Measurements from ENCODE around the gene AGAP1.

AGAP1 gene

DNA sequence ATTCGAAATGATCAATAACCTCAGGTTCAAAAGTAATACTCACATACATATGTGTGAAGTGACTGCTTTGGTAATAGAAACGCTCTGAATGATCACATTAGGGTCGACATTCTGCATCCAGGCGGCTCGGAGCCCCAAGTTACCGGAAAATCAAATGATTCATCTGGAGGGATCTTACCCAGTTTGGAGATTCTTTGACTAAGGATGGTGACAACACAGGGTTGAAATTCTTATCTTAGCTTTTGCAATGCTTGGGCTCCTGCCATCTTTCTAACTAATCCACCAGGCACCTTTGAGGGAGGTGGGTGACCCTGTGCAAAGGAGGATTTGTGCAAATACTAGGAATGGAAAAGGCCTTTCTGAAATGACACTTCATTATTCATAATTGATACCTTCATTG is 663.5 kb downstream of the AGAP1 start:
- H3K4me3 ChIP-seq (ENCODE audit: severe bottlenecking) = no peak overlapping the region
- TF ChIP-seq, protein P1, sequence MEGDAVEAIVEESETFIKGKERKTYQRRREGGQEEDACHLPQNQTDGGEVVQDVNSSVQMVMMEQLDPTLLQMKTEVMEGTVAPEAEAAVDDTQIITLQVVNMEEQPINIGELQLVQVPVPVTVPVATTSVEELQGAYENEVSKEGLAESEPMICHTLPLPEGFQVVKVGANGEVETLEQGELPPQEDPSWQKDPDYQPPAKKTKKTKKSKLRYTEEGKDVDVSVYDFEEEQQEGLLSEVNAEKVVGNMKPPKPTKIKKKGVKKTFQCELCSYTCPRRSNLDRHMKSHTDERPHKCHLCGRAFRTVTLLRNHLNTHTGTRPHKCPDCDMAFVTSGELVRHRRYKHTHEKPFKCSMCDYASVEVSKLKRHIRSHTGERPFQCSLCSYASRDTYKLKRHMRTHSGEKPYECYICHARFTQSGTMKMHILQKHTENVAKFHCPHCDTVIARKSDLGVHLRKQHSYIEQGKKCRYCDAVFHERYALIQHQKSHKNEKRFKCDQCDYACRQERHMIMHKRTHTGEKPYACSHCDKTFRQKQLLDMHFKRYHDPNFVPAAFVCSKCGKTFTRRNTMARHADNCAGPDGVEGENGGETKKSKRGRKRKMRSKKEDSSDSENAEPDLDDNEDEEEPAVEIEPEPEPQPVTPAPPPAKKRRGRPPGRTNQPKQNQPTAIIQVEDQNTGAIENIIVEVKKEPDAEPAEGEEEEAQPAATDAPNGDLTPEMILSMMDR (IDR thresholded peaks at IDR 0.05; ENCODE audit: poor library complexity, severe bottlenecking) = no peak
- DNase-seq (ENCODE audit: low spot score) (no peak), ATAC-seq (ENCODE audit: low read depth) (no peak)
- H3K27ac ChIP-seq (ENCODE audit: poor library complexity, severe bottlenecking) = no peak overlapping the region
- no peaks in the 10 kb centered on the region for H3K9me3 ChIP-seq (ENCODE audit: severe bottlenecking)
- no peaks in the 10 kb centered on the region for H3K27me3 ChIP-seq (ENCODE audit: insufficient read depth, poor library complexity, severe bottlenecking)
- H3K36me3 ChIP-seq (ENCODE audit: low read depth) = no peaks in the 10 kb centered on the region
- H3K4me1 ChIP-seq (ENCODE audit: insufficient read depth, poor library complexity, severe bottlenecking) = peaks cover 6% of the 10 kb centered on the region

DNA sequence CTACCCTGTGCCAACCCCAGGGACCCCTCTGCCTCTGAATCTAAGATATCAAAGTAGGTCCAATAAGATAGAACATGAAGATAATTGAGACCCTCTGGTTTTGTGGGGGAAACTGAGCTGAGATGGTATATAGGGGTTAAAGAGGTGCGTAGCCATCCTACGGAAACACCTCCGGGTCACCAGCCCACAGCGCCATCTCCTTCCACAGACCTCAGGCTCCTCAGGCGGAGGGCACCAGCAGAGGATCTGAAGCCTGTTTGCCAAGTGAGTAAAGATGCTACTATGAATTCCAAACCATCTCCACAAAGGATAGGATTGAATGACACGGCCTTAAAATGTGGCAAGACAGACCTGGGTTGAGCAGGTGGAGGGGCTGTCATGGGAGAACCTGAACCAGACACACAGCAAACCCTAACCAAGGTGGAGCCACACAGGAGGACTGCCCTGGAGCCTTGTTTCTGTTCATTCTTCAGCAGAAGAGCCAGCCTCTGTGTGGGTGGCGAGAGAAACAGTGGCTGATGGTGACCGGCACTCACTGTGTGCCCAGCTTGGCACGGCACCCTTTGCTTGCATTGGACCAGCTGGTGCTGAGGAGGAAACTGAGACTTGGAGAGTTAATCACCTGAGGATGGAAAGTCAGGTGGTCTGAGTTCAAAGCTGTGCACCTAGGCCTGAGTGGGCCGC is 664.1 kb downstream of the AGAP1 start:
- ATAC-seq (ENCODE audit: low read depth) (no peak), DNase-seq (ENCODE audit: low spot score) (no peak)
- Histone ChIP-seq H3K36me3 (ENCODE audit: low read depth) (no peaks in the 10 kb centered on the region), H3K9me3 (ENCODE audit: severe bottlenecking) (no peaks in the 10 kb centered on the region), H3K4me3 (ENCODE audit: severe bottlenecking) (no peak overlapping the region), H3K27me3 (ENCODE audit: insufficient read depth, poor library complexity, severe bottlenecking) (no peaks in the 10 kb centered on the region), H3K27ac (ENCODE audit: poor library complexity, severe bottlenecking) (no peak overlapping the region), H3K4me1 (ENCODE audit: insufficient read depth, poor library complexity, severe bottlenecking) (peaks cover 7% of the 10 kb centered on the region)
- TF ChIP-seq, protein P1 (IDR thresholded peaks at IDR 0.05; ENCODE audit: poor library complexity, severe bottlenecking) = no peak

DNA sequence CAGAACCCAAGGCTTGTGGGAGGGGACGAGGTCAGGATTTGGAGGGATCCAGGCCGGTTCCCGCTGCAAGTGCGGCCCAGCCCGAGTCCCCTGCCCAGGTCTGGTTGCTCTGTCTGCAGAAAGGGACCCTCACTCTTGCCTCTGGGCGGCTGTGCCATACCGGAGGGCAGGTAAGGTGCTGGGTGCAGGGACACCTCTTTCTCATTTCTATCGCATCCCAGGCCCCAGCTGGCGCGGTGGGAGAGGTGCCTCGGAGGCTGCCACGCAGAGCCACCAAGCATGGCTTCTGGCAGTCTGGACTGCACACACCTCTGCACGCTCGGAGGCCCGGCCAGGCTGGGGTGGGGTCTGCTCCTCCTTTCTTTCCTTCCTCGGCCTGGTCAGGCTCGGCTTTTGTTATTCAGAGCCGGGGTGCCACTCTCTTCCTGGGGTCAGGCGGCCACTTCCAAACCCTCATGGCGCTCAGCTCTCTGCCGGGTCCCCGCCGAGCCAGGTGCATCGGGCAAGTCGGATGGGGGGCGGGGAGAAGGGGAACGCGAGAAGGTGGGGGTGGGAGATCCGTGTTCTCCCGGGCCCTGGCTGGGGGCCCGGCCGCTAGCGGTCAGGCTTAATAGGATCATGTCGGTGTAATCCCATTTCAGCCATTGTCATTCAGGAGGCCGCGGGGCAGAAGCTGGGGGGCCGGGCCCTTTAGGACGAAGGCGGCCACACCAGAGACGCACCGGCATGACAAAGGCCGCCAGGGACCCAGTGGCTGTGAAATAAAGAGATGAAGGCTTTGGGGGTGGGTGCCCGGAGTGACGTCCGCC is 665.3 kb downstream of the AGAP1 start:
- DNase-seq (ENCODE audit: low spot score) = no peak
- Histone ChIP-seq H3K4me1 (ENCODE audit: insufficient read depth, poor library complexity, severe bottlenecking) (peaks cover 7% of the 10 kb centered on the region), H3K27me3 (ENCODE audit: insufficient read depth, poor library complexity, severe bottlenecking) (peaks cover 4% of the 10 kb centered on the region), H3K9me3 (ENCODE audit: severe bottlenecking) (no peaks in the 10 kb centered on the region), H3K36me3 (ENCODE audit: low read depth) (no peaks in the 10 kb centered on the region), H3K4me3 (ENCODE audit: severe bottlenecking) (no peak overlapping the region), H3K27ac (ENCODE audit: poor library complexity, severe bottlenecking) (no peak overlapping the region)
- no peak for ATAC-seq (ENCODE audit: low read depth)
- TF ChIP-seq, protein P1 (IDR thresholded peaks at IDR 0.05; ENCODE audit: poor library complexity, severe bottlenecking) = no peak

DNA sequence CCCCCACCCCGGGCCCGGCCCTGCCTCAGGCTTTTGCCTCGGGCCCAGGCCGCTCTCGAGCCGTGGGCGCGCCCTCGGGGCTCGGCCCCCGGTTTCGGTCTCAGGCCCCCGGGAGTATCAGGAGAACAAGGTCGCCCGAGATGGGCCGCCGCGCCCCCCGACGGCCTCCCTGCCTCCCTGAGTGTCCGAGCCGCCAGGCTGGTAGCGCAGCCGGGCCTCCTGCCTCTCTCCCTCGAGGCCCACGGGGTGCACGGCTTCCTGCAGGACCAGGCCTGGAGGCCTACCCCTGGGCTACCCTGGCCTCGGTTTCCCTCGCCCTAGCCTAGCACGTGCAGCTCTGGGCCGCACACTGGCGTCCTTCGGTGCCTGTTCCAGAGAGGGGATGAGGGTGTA is 665.9 kb downstream of the AGAP1 start:
- H3K4me3 ChIP-seq (ENCODE audit: severe bottlenecking) = no peak overlapping the region
- TF ChIP-seq, protein P1 (IDR thresholded peaks at IDR 0.05; ENCODE audit: poor library complexity, severe bottlenecking) = no peak
- H3K4me1 ChIP-seq (ENCODE audit: insufficient read depth, poor library complexity, severe bottlenecking) = peaks cover 7% of the 10 kb centered on the region
- H3K9me3 ChIP-seq (ENCODE audit: severe bottlenecking) = no peaks in the 10 kb centered on the region
- DNase-seq (ENCODE audit: low spot score) (no peak), ATAC-seq (ENCODE audit: low read depth) (no peak)
- H3K27ac ChIP-seq (ENCODE audit: poor library complexity, severe bottlenecking) = no peak overlapping the region
- H3K27me3 ChIP-seq (ENCODE audit: insufficient read depth, poor library complexity, severe bottlenecking) = peaks cover 10% of the 10 kb centered on the region
- H3K36me3 ChIP-seq (ENCODE audit: low read depth) = no peaks in the 10 kb centered on the region

Measured in RWPE2 (cell line).